Measurements from ENCODE around the gene NR4A2.

Gene NR4A2

DNA sequence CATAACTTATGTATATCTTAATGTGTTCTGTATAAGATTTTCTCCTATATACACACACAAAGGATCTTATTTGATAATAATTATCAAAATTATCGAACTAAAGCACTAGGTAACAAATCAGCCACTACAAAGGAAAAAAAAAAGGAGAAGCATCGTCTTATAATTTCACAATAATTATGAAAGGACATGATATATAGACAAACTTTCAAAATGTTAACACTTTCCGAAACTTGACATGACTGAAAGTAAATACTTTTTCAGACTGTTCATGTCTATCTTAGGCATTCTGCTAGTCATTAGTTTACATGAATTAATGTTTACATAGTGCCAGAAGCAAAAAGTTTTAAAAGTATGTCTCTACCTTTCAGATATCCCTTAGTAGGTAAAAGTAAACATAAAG, 7.3 kb upstream of the NR4A2 start:
- peak; percentile 62 for FAIRE-seq

DNA sequence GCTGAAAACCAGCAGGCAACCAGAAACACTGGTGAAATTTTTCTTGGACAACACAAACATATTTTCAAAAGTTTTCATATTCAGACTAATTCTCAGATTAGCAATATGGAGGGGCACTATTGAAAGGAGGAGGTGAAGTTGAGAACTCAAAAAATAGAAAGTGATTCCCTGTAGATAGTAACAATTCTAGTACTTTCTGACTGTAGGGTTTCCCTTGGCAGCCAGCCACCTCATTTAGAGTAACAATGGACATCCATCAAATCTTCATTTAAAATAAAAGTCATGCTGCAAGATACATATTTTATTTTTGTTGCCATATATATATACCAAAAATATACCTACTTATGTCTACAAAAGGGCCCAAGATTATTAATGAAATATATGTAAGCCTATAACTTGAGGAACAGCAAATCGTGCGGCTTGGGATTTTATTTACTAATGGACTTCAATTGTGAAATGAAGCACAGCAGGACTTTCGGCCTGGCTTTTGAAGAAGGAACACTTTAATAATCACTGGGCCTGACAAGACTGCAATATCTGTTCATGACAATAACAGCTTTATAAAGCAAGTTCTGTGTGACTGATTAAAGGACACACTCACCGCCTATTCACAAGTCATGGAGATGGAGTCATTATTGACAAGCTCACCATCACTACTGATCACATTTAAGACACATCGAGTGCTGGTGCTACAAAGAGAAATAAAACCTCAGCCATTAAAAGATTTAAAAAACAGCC, 6.8 kb upstream of the NR4A2 start:
- no peak for FAIRE-seq

DNA sequence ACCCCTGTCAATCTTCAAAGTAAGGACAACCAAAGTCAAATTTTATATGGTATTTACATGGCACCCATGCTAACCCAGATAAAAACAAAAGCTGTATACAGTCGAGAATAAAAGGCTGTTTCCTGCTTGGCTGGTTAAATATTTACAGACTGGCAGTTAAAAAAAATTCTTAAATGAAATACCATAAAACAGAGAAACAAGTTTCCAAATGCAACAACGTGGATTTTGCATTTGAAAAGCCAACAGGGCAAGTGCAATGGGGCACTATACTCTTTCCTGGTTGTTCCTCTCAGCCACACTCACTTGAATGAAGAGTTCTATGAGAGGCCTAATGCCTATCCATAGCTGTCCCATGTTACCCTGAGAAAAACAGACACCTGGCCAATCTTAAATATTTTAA, 6.1 kb upstream of the NR4A2 start:
- no peak for FAIRE-seq

DNA sequence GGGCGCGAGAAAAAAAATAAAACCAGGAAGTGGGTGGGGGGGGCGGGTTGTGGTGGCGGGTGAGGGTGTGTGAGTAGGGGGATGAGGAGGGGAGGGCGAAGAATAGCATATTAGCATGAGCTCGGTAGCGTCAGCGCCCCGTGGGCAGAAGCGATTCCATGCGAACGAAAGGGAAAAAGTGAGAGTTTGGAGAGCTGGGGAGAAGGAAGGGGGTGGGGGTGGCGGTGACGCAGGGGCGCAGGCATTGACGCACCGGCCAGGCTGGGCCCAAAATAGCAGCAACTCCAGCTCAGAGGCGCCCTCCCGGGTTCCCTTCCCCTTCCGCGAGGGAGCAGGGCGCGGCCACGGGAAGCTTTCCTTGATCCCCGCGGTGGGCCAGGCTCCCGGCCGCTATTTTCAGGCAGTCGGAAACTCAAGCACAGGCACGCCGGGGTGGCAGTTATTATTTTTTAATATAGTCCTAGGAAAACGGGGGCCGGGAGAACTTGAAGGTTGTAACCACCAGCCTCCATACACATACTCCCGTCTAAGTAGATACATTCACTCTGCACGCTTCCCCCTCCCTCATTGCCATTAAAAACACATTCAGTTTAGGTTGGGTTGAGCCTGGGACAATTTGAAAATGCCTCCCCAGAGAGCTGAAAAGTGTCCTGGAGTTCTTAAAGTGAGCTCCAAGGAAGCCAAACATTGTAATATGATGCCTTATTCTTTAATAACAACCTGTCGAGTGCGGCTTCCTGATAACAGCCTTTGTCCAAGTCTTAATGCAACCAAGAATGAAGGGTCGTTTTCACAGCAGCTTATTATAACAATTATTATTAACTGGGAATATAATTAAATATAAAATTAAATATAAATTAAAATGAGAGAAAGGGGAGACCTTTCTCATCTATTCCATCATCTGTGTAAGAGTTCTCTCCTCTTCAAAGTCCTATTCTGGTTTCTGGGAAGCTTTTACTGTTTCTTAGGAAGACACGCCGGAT, 2.3 kb upstream of the NR4A2 start:
- no peak for FAIRE-seq

DNA sequence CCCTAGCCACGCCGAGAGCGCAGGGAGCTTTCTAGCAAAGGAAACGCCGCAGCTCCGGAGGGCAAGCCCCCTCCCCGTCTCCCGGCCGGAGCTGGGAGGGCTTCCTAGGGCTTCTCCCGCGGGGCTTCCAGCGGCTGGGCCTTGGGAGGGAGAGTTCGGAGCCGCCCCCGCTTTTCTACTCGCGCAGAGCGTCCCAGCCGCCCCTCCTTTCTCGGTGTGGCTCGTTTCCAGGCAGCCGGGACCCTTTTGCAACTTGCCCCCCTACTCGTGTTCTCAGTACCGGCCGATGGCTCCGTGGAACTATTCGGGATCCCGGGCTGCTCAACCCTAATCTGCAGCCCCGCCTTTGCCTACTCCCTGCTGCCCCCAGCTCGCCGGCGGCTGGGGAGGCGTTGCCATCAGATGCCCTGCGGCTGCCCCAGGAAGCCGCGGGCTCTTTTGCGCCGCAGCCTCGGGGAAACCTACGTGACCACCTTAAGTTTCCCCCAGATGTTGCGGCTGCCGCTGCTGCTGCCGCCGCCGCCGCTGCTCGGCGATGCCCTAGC, 1.5 kb upstream of the NR4A2 start:
- no peak for FAIRE-seq

DNA sequence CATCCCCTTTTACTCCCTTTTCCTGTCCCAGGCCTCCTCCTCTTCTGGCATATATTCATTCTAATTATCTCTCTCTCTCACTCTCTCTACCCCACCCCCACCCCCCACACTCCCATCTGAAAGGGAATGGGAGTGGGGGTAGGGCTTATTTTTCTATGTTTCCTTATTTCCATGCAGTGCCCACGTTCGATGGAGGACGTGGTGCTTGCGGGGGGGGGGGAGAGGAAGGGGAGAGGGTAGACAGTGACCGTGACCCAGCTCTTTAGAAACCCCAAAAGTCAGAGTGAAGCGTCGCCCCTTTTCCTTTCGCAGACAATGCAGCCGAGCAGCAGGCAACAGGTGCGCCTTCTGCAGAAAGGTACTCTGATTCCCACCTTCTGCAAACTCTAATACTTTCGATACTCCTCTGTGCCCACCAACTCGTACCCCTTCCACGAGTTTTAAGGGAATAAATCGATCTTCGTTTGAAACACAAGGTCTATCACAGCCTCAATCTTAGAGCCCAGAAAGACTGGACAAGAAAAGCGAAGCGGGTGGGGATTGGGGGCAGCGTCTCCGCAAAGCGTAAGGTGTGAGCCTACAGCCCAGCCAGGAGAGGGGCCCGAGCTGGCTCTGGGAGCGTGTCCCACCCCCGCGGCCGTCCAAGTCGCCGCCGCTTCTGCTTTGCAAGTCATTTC, 891 bp upstream of the NR4A2 start:
- FAIRE-seq: no peak

DNA sequence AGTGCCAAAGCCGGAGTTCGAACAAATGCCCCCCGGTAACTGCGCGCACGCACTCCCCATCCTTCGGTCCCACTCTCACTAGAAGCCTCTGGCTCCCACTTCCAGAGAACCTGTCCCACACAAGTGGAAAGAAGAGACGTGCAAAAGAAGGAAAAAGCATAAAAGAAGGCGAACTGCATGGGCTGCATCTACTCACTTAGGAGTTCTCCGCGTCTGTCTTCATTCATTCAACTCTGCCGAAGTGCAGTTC, 312 bp downstream of the NR4A2 start:
- no peak for FAIRE-seq

DNA sequence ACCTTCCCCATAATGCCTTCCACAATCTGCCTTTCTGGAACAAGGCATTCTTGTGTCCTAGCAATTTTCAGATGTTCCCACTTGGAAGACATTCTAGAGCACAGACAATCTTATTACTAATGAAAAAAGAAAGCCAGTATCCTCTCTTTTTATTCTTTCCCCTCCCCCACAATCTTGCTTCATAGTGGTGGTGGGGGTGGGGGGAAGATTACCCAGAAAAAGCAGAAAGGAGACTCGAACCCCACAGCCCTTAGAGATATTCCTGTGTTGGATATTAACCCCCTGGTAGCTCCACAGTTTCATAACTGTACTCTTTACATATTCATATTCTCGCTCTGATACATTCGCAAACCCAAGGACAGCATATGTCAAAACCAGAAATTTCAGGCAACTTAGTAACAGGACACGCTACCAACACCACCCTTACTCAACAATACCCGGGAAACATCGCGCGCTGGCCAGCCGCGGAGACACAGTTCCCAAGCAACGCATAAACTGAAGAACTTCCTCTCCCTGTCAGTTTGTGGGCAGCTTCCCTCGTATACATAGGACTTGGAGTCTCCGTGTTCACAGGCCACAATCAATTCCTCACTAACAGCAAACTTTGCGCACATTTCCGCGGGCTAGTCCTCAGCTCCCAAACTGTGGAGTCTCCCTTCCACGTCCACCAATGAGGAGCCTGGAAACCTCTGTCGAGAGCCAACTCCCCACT, 793 bp downstream of the NR4A2 start:
- no peak for FAIRE-seq

DNA sequence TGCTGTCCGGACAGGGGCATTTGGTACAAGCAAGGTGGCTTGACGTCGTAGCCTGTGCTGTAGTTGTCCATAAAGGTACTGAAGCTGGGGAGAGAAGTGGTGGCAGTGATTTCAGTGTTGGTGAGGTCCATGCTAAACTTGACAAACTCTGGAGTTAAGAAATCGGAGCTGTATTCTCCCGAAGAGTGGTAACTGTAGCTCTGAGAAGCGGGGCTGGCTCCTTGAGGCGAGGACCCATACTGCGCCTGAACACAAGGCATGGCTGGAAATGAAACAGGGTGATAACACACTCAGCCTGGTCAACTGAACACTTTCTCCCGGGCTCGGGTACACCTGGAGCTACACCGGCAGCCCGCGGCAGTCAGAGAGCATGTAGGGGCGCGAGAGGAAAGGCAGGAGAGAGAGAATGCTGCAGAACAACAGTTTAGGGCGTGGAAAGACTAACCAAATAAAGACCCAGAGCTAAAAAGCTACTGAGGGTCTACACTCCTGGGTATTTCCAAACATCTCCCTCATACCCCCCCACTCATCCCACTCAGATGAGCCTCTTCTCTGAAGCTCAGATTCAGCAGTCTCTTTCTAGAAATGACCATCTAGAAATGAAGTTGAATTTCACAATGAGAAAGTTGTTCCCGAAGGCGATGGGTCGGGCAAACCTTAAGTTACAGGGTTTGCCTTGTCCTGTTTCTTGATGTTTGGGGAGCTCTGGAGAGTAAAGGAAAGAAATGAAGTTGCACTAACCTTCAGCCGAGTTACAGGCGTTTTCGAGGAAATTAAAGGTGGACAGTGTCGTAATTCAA, 2.4 kb downstream of the NR4A2 start:
- FAIRE-seq: no peak

DNA sequence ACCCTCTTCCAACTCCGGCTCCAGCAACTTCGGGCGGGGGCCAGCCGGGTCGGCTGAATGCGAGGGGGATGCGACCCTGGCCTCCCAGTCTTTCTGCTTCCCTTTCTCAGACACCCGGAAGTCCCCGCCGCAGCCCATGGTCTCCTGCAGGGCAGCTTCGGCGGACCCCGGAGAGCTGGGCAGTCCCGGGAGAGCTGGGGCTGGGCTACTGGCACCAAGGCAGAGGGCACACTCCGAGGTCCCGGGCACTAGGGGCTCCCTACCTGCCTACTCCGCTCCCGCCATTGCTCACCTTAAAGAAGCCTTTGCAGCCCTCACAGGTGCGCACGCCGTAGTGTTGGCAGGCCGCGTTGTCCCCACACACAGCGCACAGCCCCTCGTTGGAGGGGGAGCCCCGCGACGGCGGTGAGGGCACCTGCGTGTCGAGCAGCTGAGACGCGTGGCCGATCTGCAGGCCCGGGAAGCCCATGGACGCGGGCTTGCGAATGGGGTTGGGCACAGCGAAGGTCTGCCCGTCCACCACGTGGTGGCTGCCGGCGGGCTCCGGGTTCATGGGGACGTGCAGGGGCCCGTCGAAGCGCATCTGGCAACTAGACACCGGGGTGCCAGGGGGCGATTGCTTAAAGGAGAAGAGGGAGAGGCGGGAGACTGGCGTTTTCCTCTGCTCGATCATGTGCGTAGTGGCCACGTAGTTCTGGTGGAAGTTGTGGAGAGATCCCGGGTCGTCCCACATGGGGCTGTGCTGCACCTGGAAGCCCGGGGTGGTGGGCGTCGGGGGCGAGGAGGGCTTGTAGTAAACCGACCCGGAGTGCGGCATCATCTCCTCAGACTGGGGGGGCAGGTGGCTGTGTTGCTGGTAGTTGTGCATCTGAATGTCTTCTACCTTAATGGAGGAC, 3.2 kb downstream of the NR4A2 start:
- FAIRE-seq: no peak

DNA sequence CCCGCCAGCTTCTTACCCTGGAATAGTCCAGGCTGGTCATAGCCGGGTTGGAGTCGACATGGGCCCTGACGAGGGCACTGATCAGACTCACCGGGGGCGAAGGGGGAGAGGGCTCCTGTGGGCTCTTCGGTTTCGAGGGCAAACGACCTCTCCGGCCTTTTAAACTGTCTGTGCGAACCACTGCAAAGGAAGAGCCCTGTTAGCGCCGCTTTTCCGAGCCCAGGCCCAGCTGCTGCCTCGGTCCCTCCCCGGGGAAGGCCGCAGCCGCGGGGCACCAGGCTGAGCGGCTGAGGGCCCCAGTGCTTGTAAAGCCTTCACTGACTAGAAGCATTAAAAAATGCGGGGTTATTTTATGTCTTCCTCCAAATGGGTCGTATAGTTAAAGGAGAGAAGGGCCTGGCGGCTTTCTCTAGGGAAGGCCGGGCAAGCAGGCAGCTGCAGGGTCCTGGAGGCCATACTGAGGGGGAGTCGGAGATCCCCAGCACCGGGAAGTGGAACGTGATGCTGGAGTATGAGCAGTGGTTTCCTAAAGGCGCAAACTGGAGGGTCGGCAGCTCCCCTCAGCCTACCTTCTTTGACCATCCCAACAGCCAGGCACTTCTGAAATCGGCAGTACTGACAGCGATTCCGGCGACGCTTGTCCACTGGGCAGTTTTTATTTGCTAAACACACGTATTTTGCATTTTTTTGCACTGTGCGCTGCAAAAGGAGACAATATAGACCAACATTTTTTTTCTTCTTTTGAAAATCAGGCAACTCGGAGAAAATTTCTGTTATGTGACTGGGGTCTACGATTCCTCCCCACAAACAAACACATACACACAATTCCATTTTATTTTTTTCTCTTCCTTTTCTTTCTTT, 4.5 kb downstream of the NR4A2 start:
- FAIRE-seq: no peak

DNA sequence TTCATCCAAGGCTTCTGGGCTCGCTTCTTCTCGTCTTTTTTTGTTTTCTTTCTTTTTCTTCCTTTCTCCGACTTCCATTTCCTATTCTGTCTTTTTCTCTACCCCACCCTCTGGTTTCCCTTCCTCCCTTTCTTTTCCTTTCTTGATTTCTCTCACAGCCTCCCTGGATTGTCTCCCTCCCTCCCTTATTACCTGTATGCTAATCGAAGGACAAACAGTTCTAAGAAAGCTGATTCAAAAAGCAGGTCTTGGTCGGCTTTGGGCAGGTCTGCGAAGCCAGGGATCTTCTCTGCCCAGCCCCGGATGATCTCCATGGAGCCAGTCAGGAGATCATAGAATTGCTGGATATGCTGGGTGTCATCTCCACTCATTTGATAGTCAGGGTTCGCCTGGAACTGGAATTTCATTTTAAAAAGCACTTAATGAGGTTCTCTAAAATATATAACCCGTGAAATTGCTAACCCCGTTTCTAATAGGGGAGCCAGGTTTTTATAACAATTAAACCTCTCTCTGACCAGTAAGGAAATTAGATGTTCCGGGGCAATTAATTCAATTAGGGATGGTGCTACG, 5.9 kb downstream of the NR4A2 start:
- FAIRE-seq: no peak

DNA sequence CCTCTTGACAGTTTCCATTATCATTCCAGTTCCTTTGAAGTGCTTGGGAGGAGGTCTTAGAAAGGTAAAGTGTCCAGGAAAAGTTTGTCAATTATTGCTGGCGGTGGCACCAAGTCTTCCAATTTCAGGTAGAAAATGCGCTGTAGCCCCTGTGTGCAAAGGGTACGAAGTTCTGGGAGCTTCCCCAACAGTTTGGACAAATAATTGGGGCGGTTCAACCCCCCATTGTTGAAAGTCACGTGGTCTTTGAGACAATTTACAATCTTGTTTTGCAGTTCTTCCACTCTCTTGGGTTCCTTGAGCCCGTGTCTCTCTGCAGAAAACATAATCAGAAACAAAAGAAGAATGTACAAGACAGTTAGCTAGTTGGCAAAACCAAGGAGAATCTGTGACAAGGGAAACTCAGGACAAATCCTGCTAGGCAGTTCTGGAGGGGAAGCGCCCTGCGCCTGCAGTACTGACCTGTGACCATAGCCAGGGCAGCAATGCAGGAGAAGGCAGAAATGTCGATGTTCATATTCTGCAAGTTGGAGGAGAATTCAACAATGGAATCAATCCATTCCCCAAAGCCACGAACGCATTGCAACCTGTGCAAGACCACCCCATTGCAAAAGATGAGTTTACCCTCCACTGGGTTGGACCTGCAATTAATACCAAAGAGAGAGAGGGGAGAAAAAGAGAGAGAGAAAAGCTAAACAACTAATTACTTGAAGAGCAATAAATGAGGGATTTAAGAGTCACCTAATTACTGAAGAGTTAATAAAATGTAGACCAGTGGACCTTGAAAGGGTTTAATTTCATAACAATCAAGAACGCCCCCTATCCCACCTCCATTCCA, 6.6 kb downstream of the NR4A2 start:
- FAIRE-seq: no peak

DNA sequence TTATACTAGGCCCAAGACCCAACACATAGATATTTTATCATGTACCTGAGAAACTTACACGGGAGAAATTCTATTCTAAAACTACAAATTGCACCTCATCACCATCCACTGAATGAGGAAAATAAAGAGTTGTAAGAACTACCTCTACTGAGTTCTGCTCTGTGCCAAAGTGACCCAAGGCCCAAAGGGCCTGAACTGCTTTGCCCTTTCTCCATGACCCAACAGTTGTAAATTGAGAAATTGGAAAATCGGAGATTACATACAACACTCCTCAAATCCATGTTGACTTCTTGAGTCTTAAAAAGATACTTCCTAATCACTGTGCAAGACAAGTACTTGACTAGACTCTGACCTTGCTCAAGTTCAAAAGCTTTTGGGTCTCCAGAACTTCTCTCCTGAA, 8.8 kb downstream of the NR4A2 start:
- FAIRE-seq: no peak

DNA sequence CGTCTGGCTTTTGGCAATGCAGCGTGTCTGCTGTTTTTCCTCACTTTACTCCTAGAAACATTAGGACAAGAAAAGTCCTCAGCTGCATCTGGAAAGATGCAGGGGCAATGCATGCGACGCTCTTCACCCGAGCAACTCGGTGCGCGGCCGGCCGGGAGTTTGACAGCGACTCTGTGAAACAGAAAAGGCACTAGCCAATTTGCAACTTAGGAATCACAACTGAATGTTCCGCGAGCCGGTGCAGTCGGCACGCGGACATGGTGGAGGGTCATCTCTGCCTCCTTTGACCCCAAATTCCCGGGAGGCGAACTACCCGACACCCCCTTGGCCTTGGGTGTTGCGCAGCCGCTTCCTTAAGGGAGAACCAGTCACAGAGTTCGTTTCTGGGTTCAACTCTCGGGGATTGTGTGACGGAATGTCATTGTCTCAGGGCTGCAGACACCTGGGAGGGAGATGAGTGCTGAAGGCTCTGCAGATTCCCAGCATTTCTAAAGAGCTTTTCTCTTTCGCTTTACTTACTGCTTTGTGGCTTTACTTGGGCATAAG, 9.8 kb downstream of the NR4A2 start:
- FAIRE-seq: no peak

DNA sequence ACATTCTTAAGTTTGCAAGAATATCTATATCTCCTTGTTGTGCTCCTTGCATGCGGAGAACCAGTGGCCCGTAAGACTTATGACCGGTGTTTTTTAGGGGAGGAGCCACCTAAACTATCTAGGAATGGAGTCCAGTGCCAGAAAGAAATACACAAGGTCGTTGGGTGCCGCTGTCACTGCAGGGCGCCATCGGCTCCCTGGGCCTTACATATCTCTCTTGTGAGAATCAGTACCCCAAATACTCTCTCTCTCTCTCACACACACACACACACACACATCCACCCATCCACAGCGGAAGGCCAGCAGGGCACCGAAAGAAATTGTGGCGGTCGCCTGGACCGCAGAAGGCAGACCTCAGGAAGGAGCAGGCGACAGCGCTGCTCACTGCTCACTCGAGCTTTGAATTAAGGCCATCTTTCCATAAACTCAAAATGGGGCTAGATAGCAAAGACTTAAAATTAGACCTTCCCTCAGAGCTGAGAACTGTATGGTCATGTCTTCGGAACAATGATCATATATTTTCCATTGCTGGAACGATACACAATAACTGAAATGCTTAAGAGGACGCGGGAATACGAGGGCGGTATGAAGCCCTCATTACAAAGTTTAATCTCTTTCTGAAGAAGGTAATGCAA, 10.4 kb downstream of the NR4A2 start:
- no peak for FAIRE-seq

DNA sequence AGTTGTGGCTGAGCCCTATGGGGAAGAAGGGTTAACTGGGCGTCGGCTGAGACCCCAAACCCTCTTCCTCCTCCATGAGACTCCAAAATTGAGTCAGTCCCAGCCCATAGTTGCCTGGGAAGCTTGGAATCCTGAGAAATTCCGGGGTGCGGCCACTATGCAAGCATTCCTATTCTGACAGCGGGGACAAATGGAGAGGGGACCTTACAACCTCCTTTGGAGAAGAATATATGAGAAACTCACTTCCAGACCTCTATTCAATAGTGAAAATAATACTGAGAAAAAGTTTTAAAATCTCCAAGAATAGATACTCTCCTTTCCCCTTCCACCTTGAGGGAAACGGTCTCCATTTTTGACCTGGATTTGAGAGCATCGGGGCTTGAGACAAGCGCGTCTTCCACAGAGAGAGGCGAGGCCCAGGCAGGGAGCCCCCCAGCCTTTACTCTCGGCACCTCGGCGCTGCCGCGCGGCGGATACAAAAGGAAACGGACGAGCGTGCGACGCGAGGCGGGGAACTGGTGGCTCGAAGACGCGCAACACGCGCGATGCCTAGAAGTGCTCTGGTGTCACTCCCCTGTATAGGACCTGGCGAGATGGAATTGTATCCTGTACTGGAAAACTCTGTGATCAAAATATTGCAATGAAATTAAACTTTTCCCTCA, 11.1 kb downstream of the NR4A2 start:
- FAIRE-seq: no peak

All from endometrium (tissue), 2 donors.